Omental fat pad (tissue), 4 donors: ENCODE measurements around the gene CASR. TPM values are rescaled to one million over a fixed set of nuclear protein-coding genes. Genes with fewer than 3 reads are reported as not detected.

ENCODE experiments used
- ATAC-seq: fragments of 150-250 bp; one replicate; pipeline ENCODE4 v1.9.1; 2016; ENCODE audit warnings: mild to moderate bottlenecking, moderate library complexity; ENCODE audit not compliant: low FRiP score
- DNase-seq: peaks from one replicate; pipeline ENCODE4 v3.0.0-alpha.2; 2019; ENCODE audit warnings: low spot score
- CTCF ChIP-seq, 3 donors: fragments of 450-650 bp; IDR thresholded peaks; one replicate each; pipeline ENCODE4 v1.5.1; 2016 to 2017; ENCODE audit warnings: antibody characterized with exemption in 3 of 3, mild to moderate bottlenecking in 3 of 3, moderate library complexity in 2 of 3
- total RNA-seq, 4 donors: library from RNA; depleted of rRNA; stranded (reverse); fragments of >200 nt; gene quantifications; one replicate each; pipeline ENCODE4 v1.1.0, GENCODE V29; 2016

CASR gene
- total RNA-seq, 4 donors from 2014 or later: not detected

GRCh38 chr3:122283796-122284445 lies 100.5 kb downstream of the CASR start:
- no peak for DNase-seq
- no peak for TF ChIP-seq CTCF (IDR thresholded peaks at IDR 0.05)
- ATAC-seq: no peak

- TF ChIP-seq CTCF (IDR thresholded peaks at IDR 0.05): no peak
- no peak for DNase-seq
- ATAC-seq: no peak
Observed at GRCh38 chr3:122284486-122284885, 101.0 kb downstream of the CASR start.

- no peak for DNase-seq
- TF ChIP-seq CTCF (IDR thresholded peaks at IDR 0.05): no peak
- peak; percentile 52 for ATAC-seq
Observed at GRCh38 chr3:122294359-122294758, 110.9 kb downstream of the CASR start.

- ATAC-seq (no peak), DNase-seq (no peak)
- TF ChIP-seq CTCF (IDR thresholded peaks at IDR 0.05): no peak
Observed at GRCh38 chr3:122295266-122296062, 112.0 kb downstream of the CASR start.

GRCh38 chr3:122298239-122298638 lies 114.8 kb downstream of the CASR start:
- no peak for TF ChIP-seq CTCF (IDR thresholded peaks at IDR 0.05)
- ATAC-seq (no peak), DNase-seq (no peak)

GRCh38 chr3:122299215-122299614 lies 115.7 kb downstream of the CASR start:
- ATAC-seq: no peak
- no peak for TF ChIP-seq CTCF (IDR thresholded peaks at IDR 0.05)

More at GRCh38 chr3:122299215-122299614, 115.7 kb downstream of the CASR start:
- DNase-seq: no peak
